ENCODE data around the gene CPNE6.

CPNE6 gene

GRCh38 chr14:24055971-24056799 lies 15.2 kb upstream of the CPNE6 start:
- no peak for DNase-seq

- DNase-seq: no peak
Measured at GRCh38 chr14:24056800-24057184, 14.6 kb upstream of the CPNE6 start.

GRCh38 chr14:24057271-24057670 lies 14.1 kb upstream of the CPNE6 start:
- DNase-seq: no peak

GRCh38 chr14:24057867-24058259 lies 13.5 kb upstream of the CPNE6 start:
- DNase-seq: no peak

GRCh38 chr14:24058260-24058950 lies 13.0 kb upstream of the CPNE6 start:
- peak; percentile 27 for DNase-seq

- DNase-seq: no peak
Measured at GRCh38 chr14:24058951-24059475, 12.3 kb upstream of the CPNE6 start.

GRCh38 chr14:24059841-24060388 lies 11.4 kb upstream of the CPNE6 start:
- DNase-seq: no peak

- DNase-seq: no peak
Measured at GRCh38 chr14:24060443-24060842, 10.9 kb upstream of the CPNE6 start.

GRCh38 chr14:24060984-24061913 lies 10.1 kb upstream of the CPNE6 start:
- DNase-seq: no peak

GRCh38 chr14:24062216-24062980 lies 9.0 kb upstream of the CPNE6 start:
- no peak for DNase-seq

- DNase-seq: no peak
Measured at GRCh38 chr14:24063263-24063836, 8.0 kb upstream of the CPNE6 start.

GRCh38 chr14:24064091-24064795 lies 7.1 kb upstream of the CPNE6 start:
- no peak for DNase-seq

- DNase-seq: no peak
Measured at GRCh38 chr14:24064856-24065255, 6.5 kb upstream of the CPNE6 start.

GRCh38 chr14:24065408-24065807 lies 6.0 kb upstream of the CPNE6 start:
- DNase-seq: no peak

- DNase-seq: no peak
Measured at GRCh38 chr14:24066496-24067132, 4.7 kb upstream of the CPNE6 start.

- DNase-seq: no peak
Measured at GRCh38 chr14:24067133-24068082, 4.0 kb upstream of the CPNE6 start.

GRCh38 chr14:24068711-24069410 lies 2.5 kb upstream of the CPNE6 start:
- DNase-seq: no peak

GRCh38 chr14:24069411-24069735 lies 2.0 kb upstream of the CPNE6 start:
- DNase-seq: no peak
